K562 (cell line): Measurements from ENCODE around the gene FKBP15. TPM values are rescaled to one million over a fixed set of nuclear protein-coding genes. Genes with fewer than 3 reads are reported as not detected.

ENCODE experiments used
- BCOR ChIP-seq: fragments of 450-650 bp; IDR thresholded peaks from 2 replicates; pipeline ENCODE4 v1.6.1; 2016
- CC2D1A ChIP-seq: fragments of 450-650 bp; IDR thresholded peaks from 2 replicates; pipeline ENCODE4 v1.6.1; 2017; ENCODE audit warnings: mild to moderate bottlenecking
- HOMEZ ChIP-seq: fragments of 250-450 bp; sonication (Bioruptor Pico); IDR thresholded peaks from 2 replicates; pipeline ENCODE4 v1.4.0; 2020; ENCODE audit warnings: mild to moderate bottlenecking, moderate library complexity
- KAT2B ChIP-seq: IDR thresholded peaks from one replicate; pipeline ENCODE4 v1.6.1; 2012; ENCODE audit warnings: low read depth, mild to moderate bottlenecking, control low read depth, inconsistent platforms, low read length, moderate library complexity
- LARP7 ChIP-seq: fragments of 450-650 bp; IDR thresholded peaks from 2 replicates; pipeline ENCODE4 v1.6.1; 2016
- LCOR ChIP-seq: sonication (generic); formaldehyde crosslinking; IDR thresholded peaks from 2 replicates; pipeline ENCODE4 v1.8.0; 2022; ENCODE audit warnings: mild to moderate bottlenecking, missing genetic modification reagents
- MYBL2 ChIP-seq, 2 experiments: fragments of 450-650 bp in 1 of 2; sonication (generic) in 1 of 2; formaldehyde crosslinking in 1 of 2; IDR thresholded peaks; 2 replicates each; pipeline versions ENCODE4 v1.6.1 to v1.8.1; 2017 to 2022; ENCODE audit warnings: borderline replicate concordance in 1 of 2, inconsistent platforms in 1 of 2, low read depth in 1 of 2, mild to moderate bottlenecking in 1 of 2, missing genetic modification reagents in 1 of 2, moderate library complexity in 1 of 2
- NFATC3 ChIP-seq: fragments of 450-650 bp; IDR thresholded peaks from 2 replicates; pipeline ENCODE4 v1.6.1; 2017; ENCODE audit warnings: mild to moderate bottlenecking
- NFIX ChIP-seq: fragments of 250-450 bp; sonication (Bioruptor Pico); IDR thresholded peaks from 2 replicates; pipeline ENCODE4 v1.4.0; 2020; ENCODE audit warnings: low read depth, mild to moderate bottlenecking, moderate library complexity
- POLR2H ChIP-seq: IDR thresholded peaks from 2 replicates; pipeline ENCODE4 v1.6.1; 2016; ENCODE audit warnings: missing genetic modification characterization, low read depth, mild to moderate bottlenecking, control low read depth, missing compliant biosample characterization, moderate library complexity
- SMC3 ChIP-seq: conservative IDR thresholded peaks from 2 replicates; pipeline ENCODE4 v1.6.1; 2011; ENCODE audit warnings: low read depth, low read length, improper control_type of control experiment; ENCODE audit not compliant: insufficient read depth
- TCF3 ChIP-seq: sonication (generic); formaldehyde crosslinking; IDR thresholded peaks from 2 replicates; pipeline ENCODE4 v1.4.0; 2020; ENCODE audit warnings: mild to moderate bottlenecking, missing genetic modification reagents
- ZBTB34 ChIP-seq: fragments of 250-450 bp; sonication (Bioruptor Pico); IDR thresholded peaks from 2 replicates; pipeline ENCODE4 v1.8.0; 2021; ENCODE audit warnings: mild to moderate bottlenecking, moderate library complexity
- ZC3H4 ChIP-seq: sonication (generic); formaldehyde crosslinking; IDR thresholded peaks from 2 replicates; pipeline ENCODE4 v1.9.0; 2021; ENCODE audit warnings: missing genetic modification reagents, borderline replicate concordance
- ZEB2 ChIP-seq: fragments of 450-650 bp; IDR thresholded peaks from 2 replicates; pipeline ENCODE4 v1.6.1; 2016
- ZFPM2 ChIP-seq: fragments of 250-450 bp; sonication (Bioruptor Pico); IDR thresholded peaks from 2 replicates; pipeline ENCODE4 v1.5.1; 2022; ENCODE audit warnings: mild to moderate bottlenecking
- ZNF318 ChIP-seq, 2 experiments: fragments of 450-650 bp; IDR thresholded peaks; 2 replicates each; pipeline ENCODE4 v1.6.1; 2016; ENCODE audit warnings: mild to moderate bottlenecking in 2 of 2, borderline replicate concordance in 1 of 2, low read depth in 1 of 2, moderate library complexity in 1 of 2
- polyA plus RNA-seq, 8 experiments: library from polyadenylated mRNA; depleted of rRNA in 4 of 8; stranded (reverse) in 5 of 8; unstranded in 3 of 8; fragments of >200 nt; fragmentation: Nextera tagmentation in 2 of 8; fragmentation: Illumina TruSeq in 1 of 8; extraction: Ambion mirVana in 2 of 8; extraction: Trizol in 1 of 8; gene quantifications; 2 replicates each; pipeline versions ENCODE4 v1.2.1 to v1.2.3, GENCODE V29; 2011 to 2014; ENCODE audit warnings: inconsistent platforms in 1 of 8, missing spikeins in 1 of 8
- total RNA-seq, 7 experiments: library from RNA; depleted of rRNA in 6 of 7; stranded (reverse); fragments of >200 nt in 6 of 7; fragmentation: Illumina TruSeq in 2 of 7; extraction: Trizol in 2 of 7; gene quantifications; 2 replicates each; pipeline versions ENCODE4 v1.2.1 to v1.2.3, GENCODE V29; 2011 to 2021; ENCODE audit warnings: low replicate concordance in 1 of 7

Gene FKBP15
- total and polyA plus RNA-seq, 9 of the 15 experiments (the other 6 are each of a cell fraction or from before 2014, with no cell fraction given) = 8.7 to 38.0 (median 18.9) TPM

GRCh38 chr9:113221800-113222481 is 864 bp upstream of the FKBP15 start (continued):
- TF ChIP-seq ZEB2 (no peak), KAT2B (no peak), HOMEZ (no peak), ZC3H4 (CRISPR knock-in tag) (no peak), NFATC3 (no peak), TCF3 (CRISPR knock-in tag) (peak; percentile 63), POLR2H (peak; percentile 4), ZFPM2 (CRISPR knock-in tag) (no peak), SMC3 (no peak), CC2D1A (no peak), NFIX (no peak), LCOR (no peak), MYBL2 (IDR thresholded peaks at IDR 0.05; ENCODE audit: low read depth) (no peak), MYBL2 (CRISPR knock-in tag; IDR thresholded peaks at IDR 0.05; ENCODE audit: borderline replicate concordance) (no peak), ZNF318 (IDR thresholded peaks at IDR 0.05; ENCODE audit: borderline replicate concordance in 1 of 2, low read depth in 1 of 2) (no peak), ZBTB34 (no peak), BCOR (peak; percentile 34; the same call in 1 of the 2 replicates), LARP7 (no peak)
